Stimulated activated CD8-positive, alpha-beta memory T cell treated with anti-CD3 and anti-CD28 coated beads, Interleukin-4, amount 100 ng/mL, for 4 hours (primary cell): ENCODE measurements around the gene PEX13.
"Not testable (repeated sequence)": the region's sequence is repeated elsewhere in the genome, so short reads cannot be mapped to it uniquely, and the experiment has no call there.

Source experiments
- DNase-seq, 2 donors: peaks; one replicate each; pipeline ENCODE4 v3.0.0-alpha.2; 2020; ENCODE audit warnings: low read depth in 2 of 2, low spot score in 1 of 2

Gene PEX13

DNA sequence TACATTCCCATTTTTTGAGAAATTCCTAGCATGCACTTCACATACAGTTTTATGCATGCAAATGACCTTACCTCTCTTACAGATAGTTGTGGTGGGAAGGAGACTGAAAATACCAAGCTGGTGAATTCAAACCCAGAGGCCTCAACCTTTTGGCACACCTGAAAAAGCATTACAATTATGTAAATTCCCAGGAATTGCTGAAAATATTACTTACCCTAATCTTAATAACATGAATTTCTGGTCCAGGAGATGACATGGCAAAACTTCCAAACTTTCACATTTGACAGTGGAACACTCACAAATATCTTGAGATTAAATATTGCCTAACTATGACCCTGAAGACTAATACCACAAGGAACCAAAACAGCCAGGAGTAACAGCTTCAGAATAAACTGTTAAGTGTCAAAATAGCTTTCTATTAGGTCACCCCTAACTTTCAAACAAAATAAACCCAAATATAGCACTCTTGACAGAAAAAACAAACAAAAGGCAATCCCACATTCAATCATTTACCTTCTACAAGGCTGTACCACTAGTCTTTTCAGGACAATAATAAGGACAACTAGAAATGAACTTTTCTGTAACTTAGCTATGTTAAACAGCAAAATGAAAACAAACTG, 10.9 kb upstream of the PEX13 start:
- DNase-seq, result no peak

DNA sequence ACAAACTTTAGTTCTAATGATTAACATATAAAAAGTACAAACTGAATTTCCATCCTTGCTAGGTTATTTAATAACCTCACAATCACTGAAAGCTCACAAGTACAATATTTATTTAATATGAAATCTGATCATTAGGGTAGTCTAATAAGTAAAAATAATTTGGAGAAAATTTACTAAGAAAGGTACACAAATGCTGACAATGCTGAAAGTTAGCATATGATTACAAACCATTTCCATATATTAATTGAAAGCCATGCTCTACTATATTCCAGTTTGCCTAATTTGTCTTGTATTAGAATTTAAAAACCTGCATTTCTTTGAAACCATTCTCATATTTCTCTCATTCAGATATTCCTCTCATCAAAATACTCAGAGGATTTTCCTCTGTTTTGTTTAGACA, 8.2 kb upstream of the PEX13 start:
- no peak for DNase-seq

DNA sequence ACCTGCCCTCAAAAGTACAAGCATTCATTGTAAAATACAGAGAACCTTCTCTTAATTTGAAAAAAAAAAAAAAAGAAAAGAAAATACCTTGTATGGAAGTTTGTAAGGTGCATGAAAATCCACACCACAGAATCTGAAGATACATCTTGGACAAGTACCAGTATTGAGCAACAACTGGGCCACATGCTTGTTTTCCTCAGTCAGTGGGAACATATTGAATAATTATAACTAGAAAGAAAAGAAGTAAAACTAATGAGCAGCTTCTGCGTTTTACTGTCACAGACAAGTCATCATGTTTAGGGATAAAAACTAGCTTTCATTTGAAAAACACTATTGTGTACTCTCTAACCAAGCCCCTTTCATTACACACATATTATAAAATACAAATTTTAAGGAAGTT, 5.8 kb upstream of the PEX13 start:
- no peak for DNase-seq

DNA sequence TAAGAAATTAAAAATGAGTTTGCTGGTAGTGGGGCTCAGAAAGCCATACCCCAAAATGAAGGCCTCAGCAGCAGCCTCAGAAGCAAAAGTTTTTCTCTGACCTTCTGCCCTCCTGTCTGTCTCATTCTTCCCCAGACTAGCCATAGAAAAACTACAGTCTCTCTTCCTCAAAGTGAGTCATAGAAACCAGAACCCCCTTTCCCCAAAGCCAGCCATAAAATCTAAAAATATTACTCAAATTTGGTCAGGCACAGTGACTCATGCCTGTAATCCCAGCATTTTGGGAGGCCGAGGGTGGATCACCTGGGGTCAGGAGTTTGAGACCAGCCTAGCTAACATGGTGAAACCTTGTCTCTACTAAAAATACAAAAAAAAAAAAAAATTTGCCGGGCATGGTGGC, 5.2 kb upstream of the PEX13 start:
- DNase-seq, result not testable (repeated sequence)

DNA sequence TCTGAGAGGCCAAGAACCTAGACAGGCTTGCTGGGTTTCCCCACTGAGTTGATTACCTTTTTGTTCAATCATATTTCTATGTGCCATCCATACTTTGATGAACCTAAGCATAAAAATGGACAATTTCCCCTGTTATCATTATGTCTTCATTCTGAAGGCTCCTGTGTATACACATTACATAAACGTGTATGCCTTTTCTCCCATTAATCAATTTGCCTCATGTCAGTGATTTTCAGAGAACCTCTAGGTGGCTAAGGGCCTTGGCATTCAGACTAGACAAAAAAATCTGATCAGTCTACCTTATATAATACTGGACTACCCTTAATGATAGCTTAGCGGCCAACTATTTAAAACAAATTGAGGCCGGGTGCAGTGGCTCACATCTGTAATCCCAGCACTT, 4.1 kb upstream of the PEX13 start:
- no peak for DNase-seq

DNA sequence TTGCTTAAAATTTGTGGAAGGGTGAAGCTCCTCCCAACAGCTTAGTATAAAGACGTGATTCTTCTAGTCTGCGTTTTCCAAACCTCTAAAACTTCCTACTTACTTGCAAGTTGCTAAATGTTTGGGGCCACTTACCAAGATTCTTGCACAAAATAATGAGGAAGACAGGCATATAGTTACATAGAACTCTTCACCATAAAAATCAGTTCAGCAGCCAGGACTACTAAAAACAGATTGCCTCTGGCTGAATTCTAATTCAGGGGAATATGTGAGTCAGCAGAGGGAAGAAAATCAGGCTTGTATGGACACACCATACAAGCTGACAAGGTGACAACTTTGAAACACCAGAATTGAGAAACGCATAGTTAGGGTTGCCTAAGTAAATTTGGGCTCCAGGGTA, 2.8 kb upstream of the PEX13 start:
- no peak for DNase-seq

DNA sequence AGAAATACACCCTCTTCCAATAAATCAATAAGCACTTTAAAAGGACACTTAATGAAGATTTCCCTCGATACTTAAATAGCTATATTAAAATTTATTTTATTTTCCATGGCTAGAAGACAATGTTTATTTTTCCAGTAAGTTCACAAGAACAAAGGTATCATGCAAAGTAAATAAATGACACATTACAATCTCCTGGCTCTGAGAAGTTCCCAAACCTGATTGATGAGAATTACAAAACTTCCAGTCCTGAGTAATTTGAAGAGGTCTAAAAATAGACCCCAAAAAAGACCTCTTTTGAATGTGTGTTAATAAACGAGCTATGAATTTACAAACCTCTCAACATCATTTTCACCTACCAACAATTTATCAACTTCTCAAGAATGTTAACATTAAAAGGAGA, 1.5 kb upstream of the PEX13 start:
- DNase-seq, result no peak

DNA sequence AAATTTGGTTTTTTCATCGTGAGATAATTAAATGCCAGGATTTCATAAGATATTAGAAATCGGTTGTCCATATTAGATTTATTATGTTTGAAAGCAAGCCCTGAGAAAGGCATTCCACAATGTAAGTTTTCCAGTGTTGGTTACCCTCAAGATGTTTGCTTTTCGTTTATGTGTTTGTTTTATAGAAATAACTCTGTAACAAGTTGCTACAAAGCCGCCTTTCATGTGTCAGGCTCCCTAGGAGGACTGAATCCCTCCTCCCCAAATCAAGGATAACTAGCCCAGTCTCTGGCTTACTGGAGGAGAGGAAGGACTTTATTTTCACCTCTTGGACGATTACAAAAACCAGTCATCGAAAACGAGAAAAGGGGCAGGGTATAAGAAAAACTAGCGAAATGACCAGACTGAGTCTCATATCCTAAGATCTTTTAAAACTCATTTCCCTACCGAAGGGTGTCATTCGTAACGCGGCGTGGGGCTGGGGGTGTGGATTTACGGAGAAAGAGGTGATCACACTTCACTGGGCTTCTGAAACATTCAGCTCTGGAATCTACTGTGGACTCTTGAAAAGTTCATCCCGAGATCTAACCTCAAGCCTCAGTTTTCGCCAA, 1.0 kb upstream of the PEX13 start:
- no peak for DNase-seq

DNA sequence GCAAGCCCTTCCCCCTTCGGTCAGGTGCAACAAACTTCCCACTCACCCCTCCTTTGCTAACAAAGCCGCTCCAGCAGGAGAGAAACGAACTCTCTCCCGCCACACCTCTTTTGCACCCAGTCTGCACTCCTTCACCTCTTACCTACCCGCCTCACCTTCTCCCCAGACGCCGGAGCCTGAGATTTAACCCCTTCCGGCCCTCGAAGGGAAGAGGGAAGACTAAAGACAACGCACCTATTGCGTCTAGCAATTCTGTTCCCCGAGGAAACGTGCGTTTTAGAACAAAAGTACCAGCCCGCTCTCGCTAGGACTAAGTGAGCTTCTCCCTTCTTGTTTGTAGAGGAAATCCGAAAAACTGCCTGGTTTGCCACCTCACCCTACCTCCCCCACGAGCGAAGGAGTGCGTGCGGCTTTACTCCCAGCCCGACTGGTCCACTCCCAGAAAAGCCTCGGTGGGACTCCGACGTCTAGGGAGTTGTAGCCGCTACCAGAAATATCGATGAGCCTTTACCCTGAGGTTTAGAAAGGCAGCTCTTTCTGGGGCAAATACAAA, 441 bp upstream of the PEX13 start:
- peak; percentile 28 to 43 for DNase-seq

DNA sequence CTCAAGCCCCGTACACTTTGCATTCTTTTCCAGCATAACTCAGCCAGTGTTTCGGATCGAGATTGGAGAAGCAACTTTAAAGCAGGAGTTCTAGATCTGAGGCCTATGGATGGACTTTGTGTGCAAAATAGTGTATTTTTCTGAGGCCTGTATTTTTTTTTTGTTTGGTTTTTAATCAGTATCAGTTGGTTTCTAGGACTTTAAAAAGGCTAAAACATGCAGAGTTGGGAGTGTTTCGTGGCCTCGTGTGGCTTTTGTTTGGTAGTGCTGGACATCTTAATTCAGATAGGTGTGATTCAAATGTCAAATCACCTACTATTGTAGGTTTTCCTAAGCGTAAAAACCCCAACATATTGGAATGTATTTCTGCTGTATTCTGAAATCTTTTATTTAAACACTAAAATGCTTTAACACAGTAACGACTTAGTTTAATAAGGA, 817 bp downstream of the PEX13 start:
- no peak for DNase-seq

DNA sequence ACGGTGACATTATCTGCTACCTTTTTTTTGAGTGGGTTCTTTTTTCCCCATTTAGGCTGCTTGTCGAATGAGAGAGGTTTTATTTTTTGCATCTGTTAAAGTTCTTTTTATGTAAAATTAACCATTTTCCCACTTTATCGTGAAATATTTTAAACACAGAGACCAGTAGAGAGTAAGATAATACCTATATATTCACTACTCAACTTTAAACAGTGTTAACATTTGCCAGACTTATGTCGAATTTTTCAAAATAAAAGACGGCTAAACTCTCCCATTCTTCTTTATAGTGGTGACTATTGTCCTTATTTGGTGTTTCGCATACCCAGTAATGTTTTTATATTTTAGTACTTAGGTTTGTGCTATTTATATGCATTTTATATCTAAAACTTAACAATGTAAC, 1.3 kb downstream of the PEX13 start:
- no peak for DNase-seq

DNA sequence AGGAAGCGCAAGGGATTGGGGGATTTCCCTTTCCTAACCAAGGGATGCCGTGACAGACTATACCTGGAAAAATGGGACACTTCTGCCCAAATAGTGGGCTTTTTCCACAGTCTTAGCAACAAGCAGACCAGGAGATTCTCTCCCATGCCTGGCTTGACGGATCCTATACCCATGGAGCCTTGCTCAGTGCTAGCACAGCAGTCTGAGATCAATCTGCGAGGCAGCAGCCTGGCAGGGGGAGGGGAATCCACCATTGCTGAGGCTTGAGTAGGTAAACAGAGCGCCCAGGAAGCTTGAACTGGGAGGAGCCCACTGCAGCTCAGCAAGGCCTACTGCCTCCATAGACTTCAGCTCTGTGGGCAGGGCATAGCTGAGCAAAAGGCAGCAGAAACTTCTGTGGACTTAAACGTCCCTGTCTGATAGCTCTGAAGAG, 3.7 kb downstream of the PEX13 start:
- no peak for DNase-seq

DNA sequence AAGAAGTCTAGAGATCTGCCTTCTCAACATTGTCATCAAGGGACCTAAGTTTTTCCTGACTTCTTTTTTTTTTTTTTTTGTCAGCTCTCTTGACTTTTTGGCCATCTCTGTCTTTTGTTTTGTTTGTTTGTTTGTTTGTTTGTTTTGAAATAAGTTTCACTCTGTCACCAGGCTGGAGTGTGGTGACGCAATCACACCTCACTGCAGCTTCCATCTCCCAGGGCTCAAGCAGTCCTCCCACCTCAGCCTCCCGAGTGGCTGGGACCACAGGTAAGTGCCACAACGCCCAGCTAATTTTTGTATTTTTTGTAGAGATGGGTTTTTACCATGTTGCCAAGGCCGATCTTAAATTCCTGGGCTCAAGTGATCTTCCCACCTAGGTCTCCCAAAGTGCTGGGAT, 6.2 kb downstream of the PEX13 start:
- no peak for DNase-seq

DNA sequence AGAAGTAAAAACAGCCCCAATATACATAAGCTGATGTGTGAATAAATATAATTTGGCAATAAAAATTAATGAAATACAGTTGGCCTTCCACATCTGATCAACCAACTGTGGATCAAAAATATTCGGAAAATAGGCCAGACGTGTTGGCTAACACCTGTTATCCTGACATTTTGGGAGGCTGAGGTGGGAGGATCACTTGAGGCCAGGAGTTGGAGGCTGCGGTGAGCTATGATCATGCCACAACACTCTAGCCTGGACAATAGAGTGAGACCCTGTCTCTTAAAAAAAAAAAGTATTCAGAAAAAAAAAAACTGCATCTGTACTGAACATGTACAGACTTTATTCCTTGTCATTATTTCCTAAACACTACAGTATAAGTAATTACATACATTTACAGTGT, 12.0 kb downstream of the PEX13 start:
- DNase-seq, result no peak

DNA sequence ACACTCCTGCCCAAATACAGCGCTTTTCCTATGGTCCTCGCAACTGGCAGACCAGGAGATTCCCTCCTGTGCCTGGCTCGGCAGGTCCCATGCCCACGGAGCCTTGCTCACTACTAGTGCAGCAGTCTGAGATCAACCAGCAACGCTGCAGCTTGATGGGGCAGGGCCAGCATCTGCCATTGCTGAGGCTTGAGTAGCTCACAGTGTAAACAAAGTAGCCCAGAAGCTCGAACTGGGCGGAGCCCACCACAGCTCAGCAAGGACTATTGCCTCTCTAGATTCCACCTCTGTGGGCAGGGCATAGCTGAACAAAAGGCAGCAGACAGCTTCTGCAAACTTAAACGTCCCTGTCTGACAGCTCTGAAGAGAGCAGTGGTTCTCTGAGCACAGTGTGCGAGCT, 17.1 kb downstream of the PEX13 start:
- DNase-seq, result not testable (repeated sequence)

DNA sequence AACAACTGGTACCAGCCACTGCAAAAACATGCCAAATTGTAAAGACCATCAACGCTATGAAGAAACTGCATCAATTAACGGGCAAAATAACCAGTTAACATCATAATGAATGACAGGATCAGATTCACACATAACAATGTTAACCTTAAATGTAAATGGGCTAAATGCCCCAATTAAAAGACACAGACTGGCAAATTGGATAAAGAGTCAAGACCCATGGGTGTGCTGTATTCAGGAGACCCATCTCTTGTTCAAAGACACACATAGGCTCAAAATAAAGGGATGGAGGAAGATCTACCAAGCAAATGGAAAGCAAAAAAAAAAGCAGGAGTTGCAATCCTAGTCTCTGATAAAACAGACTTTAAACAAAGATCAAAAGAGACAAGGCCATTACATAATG, 19.1 kb downstream of the PEX13 start:
- DNase-seq, result not testable (repeated sequence)

DNA sequence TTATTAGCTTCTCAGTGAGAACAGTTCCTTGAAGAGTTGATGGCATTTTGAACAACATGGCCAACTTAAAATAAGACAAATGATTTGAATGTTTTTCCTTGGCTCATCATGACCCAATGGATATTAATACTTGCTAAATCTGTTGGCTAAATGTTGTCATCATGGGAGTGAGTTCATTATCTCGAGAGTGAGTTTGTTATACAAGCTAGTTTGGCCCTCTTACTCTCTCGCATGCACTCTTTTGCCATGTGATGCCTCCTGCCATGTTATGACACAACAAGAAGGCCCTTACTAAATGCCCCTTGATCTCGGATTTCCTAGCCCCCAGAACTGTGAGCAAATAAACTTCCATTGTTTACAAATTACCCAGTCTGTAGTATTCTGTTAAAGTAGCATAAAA, 25.3 kb downstream of the PEX13 start:
- DNase-seq, result no peak

DNA sequence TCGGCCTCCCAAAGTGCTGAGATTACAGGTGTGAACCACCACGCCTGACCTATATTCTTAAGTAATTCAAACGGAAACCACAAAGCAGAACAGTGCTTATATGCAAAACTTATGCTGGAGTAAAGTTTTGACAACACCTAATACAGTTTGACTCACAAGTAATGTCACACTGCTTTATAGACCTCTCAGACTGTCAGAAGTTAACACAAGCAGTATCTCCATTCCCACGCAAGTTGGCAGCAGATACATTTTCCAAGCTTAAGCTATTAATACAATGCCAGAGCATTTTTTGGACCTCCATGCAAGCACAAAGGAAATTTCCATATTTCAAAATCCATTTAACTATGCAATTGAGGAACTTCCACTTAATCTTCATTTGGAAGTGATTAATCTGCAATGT, 27.1 kb downstream of the PEX13 start:
- no peak for DNase-seq

DNA sequence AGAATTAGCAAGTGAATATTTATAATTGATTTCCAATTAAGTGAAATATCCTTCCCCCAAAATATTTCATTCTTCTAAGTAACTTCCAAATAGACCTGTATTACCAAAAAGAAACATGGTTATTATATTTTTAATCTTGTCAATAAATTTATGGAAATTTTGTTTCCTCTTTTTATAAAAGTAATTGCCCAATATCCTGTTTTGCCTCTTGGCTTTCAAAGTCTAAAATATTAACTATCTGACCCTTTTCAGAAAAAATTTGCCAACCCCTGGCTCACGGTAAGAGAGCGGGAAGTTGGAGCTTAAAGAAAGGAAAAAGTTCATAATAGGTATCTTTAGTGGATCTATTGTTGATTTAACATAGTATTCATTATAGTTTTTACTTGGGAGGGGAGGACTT, 27.7 kb downstream of the PEX13 start:
- DNase-seq, result no peak

DNA sequence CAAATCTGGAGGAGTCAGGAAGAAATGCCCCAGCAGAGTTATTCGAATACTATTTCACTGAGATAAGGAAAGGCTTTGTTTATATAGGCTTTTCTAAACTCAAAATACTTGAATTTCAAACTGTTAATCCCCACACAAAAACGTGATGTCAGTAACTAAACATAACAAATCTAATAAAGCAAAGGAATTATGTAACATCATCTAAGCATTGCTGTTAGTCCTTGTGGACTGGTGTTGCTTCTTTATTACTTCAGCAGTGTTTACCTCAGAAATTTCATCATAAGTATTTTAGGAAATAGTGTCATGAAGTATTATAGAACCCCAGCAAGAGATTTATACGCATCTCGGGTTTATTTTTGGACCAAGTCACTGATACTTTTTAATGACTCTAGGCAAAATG, 28.5 kb downstream of the PEX13 start:
- no peak for DNase-seq

DNA sequence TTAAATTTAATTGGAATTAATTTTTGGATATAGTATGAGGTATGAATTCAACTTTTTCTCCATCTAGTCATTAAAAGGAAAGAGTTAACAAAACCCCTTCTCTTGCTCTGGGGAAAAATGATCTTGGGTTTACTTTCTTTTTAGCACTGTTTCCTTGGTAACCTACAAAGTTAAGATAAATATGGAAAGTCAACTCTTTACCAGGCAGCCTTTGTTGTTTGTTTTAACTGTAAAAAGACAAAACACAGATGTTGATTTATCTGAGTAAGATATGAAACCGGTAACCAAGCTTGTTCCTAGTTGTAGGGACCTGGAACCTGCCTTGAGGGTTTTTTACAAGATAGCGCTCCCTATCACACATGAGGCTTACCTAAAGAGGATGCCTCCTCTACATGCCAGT, 38.0 kb downstream of the PEX13 start:
- no peak for DNase-seq

DNA sequence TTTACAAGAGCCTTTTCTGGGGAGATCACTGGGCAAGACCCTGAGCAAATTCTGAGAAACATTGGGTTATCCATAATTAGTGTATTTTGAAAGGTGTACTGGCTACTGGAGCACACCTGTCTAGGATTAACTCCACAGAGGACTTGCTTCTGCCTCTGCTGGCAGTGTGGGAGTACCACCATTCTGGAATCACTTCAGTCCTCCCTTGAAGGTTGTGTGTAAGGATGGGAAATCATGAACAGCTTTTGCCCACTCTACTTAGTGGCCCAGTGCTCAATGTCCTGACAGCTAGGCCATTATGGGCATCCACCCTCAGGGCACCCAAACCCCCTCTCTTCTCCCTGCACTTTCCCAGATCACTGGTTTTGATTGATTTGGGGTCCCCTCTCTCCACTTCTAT, 40.0 kb downstream of the PEX13 start:
- no peak for DNase-seq

DNA sequence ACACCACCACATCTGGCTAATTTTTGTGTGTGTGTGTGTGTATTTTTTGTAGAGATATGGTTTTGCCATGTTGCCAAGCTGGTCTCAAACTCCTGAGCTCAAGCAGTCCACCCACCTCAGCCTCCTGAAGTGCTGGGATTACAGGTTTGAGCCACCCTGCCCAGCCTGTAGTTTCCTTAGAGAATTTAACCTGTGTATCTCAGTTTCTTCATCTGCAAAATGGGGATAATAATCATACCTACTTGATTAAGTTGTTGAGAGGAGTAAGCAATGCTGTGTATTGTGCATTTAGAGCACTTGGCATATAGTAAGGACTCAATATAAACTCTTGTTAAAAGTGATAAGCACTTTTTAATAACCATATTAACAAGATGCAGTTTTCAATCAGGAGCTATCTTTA, 41.9 kb downstream of the PEX13 start:
- no peak for DNase-seq
